ENCODE data around the gene PAX7.

Gene PAX7

DNA sequence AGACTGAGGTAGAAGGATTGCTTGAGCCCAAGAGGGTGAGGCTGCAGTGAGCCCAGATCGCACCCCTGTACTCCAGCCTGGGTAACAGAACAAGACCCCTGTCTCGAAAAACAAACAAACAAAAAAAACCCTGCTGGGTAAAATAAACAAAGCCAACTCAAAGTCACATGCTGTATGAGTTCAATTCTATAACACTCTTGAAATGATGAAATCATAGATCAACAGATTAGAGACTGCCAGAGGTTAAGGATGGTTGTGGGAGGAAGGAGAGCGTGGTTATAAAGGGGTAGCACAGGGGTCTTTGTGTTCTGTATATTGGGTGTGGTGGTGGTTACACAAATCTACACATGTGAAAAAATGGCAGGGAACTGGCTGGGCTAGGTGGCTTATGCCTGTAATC is 166.3 kb downstream of the PAX7 start:
- Histone ChIP-seq H4K20me1 (ENCODE audit: insufficient read depth, low read length) (no peaks in the 10 kb centered on the region), H3K36me3 (ENCODE audit: insufficient read depth, low read length) (no peaks in the 10 kb centered on the region), H3K4me3 (ENCODE audit: low read depth, low read length, poor library complexity, severe bottlenecking) (no peak overlapping the region), H3K9ac (ENCODE audit: low read length) (no peak overlapping the region), H3K4me1 (ENCODE audit: insufficient read depth, low read length, severe bottlenecking) (no peaks in the 10 kb centered on the region), H3K79me2 (ENCODE audit: insufficient read depth, low read length) (no peaks in the 10 kb centered on the region), H3K27ac (ENCODE audit: low read depth, low read length, poor library complexity, severe bottlenecking) (no peak overlapping the region), H3F3A (ENCODE audit: insufficient read depth, low read length) (no peaks in the 10 kb centered on the region), H3K27me3 (ENCODE audit: insufficient read depth, low read length) (peaks cover 7% of the 10 kb centered on the region; the same call in 1 of the 2 replicates), H3K9me3 (ENCODE audit: low read length) (no peaks in the 10 kb centered on the region), H3K4me2 (ENCODE audit: low read length) (no peak overlapping the region), H2AFZ (ENCODE audit: low read length) (no peak overlapping the region), H3K9me2 (ENCODE audit: low read depth, low read length) (no peaks in the 10 kb centered on the region)
- TF ChIP-seq EZH2 (IDR thresholded peaks at IDR 0.05; ENCODE audit: borderline replicate concordance, low read length): no peak
